HT1080 (cell line): ENCODE measurements around the gene ARID3B. TPM values are rescaled to one million over a fixed set of nuclear protein-coding genes. Genes with fewer than 3 reads are reported as not detected.
A peak's percentile ranks its signal among the peaks of the same experiment; 100 is the strongest.
"Not testable (repeated sequence)": the region's sequence is repeated elsewhere in the genome, so short reads cannot be mapped to it uniquely, and the experiment has no call there.

ENCODE experiments used
- DNase-seq: peaks from one replicate; pipeline ENCODE4 v3.0.0-alpha.2; 2015; ENCODE audit warnings: low read depth
- total RNA-seq: library from RNA; depleted of rRNA; stranded (reverse); fragments of >200 nt; shearing (Covaris generic); gene quantifications from 2 replicates; pipeline ENCODE4 v1.2.3, GENCODE V29; 2014

ARID3B gene
- total RNA-seq, 1 experiment from 2014 or later = 4.9 TPM

GRCh38 chr15:74618841-74619596, 78.0 kb downstream of the ARID3B start:
- no peak for DNase-seq

DNA sequence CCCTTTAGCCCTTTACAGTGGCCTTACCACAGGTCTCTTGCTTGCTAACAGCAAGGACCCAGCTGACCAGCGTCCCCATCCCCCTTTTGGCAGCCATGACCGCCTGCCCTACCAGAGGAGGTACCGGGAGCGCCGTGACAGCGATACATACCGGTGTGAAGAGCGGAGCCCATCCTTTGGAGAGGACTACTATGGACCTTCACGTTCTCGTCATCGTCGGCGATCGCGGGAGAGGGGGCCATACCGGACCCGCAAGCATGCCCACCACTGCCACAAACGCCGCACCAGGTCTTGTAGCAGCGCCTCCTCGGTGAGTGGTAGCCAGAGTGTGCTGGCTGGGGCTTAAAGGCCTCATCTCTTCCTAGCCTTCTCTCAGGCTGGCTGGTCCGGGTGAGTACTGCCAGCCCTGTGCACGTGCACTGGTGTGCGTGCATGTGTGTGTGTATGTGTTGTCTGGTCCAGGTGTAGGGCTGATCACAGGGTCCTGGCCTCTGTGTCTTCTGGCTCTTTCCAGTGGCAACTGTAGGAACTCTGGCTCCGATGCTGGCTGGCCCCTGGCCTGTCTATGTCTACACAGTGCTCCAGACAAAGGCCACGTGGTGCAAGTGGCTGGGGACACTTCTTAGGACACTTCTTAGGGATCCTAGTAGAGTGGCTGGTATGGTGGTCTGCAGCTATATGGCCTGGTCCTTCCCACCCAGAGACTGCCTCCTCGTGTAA, 79.1 kb downstream of the ARID3B start:
- DNase-seq = no peak

- DNase-seq = peak; percentile 69
These were observed 79.9 kb downstream of the ARID3B start for GRCh38 chr15:74620636-74621545.

DNA sequence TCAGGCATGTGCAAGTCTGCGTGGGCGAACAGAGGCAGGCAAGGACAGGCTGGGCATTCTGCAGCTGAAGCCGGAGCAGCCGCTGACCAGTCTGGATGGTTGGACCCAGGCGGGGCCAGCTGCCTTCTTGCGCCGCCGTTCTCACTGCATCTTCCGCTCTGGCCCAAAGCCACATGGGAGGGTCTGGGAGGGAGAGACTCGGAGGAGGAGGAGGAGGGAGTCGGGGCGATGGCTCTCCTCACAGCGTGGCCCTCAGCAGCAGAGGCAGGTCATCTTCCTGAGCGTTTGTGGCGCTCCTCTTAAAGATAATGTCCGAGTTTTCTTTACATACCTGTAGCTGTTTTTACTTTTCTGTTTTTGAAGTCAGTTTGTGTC, 80.5 kb downstream of the ARID3B start:
- DNase-seq = no peak

- DNase-seq = no peak
These were observed 80.9 kb downstream of the ARID3B start for GRCh38 chr15:74621936-74622335.

GRCh38 chr15:74622758-74623157, 81.7 kb downstream of the ARID3B start:
- DNase-seq = no peak

DNA sequence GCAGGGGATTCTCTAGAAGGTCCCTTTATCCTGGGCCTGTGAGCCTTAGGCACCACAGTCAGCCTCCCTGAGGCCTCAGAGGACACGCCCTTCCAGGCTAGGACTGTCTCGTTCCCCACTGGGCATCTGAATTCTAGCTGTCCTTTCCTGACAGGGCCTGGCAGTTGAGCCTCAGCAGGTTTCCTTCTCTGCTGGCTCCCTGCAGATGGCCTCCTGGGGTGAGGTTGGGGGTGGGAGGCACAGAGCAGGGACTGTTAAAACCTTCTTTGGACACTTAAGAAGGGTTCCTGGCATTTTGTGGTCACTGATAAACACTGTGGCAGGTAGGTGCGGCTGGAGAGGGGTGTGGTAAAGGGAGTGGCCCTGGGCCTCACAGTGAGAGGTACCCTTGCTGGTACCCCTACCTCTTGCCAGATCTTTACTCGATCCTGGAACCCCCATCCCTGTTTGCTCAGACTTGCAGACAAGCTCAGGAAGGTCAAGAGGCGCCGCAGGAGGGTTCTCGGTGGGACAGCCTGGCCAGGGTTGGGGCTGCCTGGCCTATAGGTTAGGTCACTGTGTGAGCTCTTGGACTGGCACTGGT, 83.1 kb downstream of the ARID3B start:
- no peak for DNase-seq

DNA sequence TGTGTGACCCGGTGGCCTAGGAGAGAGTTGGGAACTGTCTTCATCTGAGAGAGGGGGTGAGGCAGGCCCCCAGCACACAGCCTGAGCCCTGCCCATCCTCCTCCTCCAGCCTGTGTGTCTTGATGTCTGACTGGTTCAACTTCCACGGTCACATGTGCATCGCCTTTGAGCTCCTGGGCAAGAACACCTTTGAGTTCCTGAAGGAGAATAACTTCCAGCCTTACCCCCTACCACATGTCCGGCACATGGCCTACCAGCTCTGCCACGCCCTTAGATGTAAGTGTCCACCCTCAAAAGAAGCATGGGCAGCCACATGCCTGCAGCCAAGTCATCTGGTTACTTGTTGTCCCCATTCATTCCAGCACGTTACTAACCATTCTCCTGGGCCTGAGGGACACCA, 84.7 kb downstream of the ARID3B start:
- DNase-seq = no peak

DNA sequence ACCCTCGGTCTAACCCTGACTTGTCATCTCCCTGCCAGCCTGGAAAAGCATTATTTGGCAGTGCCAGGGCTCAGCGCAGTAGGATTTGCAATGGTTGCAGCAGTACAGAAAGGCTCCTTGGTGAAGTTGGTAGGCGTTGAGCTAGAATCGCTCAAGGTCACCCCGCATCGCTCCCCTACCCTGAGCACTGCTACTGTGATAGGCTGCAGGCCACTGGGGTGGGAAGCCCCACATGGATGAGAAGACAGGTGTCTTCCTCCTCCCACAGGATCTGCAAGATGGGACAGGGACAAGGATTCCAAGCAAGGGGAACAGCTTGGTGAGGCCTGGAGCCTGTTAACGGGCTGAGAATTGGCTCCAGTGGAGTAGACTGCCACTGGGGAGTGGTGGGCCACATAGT, 85.3 kb downstream of the ARID3B start:
- DNase-seq = no peak

DNA sequence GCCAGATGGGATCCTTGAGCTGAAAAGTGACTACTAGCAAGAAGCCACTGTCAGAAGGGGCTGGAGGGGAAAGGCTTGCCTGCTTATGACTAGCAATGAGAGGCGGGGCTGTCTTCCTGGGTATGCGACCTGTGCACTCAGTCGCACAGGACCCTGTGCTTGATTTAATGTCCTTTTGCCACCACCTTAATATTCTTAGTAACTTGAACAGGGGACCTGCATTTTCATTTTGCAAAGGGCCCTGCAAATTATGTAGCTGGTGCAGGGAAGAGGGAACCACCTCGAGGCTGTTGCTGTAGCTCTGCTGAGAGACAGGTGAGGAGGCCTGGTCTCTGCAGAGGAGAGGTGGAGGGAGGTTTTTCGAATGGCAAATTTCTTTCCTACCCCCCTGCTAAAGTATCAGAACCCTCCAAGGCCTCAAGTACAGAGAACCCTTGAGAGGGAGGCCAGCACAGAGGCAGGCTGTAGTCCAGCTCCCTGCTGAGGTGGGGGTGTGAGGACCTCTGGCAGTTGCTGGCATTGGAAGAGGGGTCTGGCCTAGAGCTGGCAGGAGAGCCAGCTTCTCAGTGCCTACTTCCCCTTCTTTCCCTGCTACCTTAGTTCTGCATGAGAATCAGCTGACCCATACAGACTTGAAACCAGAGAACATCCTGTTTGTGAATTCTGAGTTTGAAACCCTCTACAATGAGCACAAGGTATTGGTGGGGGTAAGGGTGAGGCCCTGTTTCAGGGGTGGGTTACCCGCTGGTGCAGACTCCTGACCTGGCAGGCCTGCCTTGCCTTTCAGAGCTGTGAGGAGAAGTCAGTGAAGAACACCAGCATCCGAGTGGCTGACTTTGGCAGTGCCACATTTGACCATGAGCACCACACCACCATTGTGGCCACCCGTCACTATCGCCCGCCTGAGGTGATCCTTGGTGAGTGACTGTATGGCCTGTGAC, 86.0 kb downstream of the ARID3B start:
- no peak for DNase-seq

DNA sequence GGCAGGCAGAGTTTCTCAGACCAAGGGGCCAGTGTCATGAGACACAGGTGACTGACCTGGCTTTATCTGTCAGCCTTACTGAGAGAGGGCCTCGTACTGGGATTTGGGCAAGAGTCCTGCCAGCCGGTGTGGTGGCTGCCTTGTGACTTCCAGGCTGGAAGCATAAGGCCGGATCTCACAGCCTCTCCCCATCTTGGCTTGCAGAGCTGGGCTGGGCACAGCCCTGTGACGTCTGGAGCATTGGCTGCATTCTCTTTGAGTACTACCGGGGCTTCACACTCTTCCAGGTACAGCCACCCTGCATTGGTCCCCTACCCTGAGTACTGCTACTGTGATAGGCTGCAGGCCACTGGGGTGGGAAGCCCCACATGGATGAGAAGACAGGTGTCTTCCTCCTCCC, 86.7 kb downstream of the ARID3B start:
- no peak for DNase-seq

DNA sequence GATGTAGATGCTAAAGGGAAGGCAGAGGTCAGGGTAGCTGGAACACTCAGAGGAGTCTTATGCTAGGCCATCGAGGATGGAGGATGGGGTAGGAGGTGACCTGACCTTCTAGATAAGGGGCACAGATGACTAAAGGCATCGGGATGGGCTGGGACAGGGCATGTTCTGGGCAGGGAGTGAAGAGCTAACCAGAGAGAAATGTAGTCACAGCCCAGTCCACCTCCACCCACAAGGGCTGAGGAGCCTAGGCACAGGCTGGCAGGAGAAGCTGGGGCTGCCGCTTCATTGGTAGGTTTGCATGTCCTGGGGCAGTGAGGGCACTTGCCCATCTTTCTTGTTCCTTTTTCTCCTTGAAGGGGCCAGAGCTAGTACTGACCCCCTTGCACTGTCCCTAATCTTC, 87.2 kb downstream of the ARID3B start:
- no peak for DNase-seq

DNA sequence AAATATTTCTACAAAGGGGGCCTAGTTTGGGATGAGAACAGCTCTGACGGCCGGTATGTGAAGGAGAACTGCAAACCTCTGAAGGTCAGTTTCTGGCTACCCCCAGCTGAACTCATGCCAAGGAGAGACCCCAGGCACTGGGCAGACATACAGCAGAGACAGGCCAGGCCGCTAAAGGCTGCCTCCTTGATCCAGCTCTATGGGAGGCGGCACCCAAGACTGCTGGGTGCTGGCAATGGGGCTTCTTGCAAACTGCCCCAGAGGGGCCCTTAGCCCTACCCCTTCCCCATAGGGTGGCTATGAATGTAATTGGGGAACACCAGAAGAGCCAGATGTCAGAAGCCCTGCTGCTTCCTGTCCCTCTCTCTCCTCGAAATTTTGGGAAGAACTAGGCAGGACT, 87.9 kb downstream of the ARID3B start:
- no peak for DNase-seq

DNA sequence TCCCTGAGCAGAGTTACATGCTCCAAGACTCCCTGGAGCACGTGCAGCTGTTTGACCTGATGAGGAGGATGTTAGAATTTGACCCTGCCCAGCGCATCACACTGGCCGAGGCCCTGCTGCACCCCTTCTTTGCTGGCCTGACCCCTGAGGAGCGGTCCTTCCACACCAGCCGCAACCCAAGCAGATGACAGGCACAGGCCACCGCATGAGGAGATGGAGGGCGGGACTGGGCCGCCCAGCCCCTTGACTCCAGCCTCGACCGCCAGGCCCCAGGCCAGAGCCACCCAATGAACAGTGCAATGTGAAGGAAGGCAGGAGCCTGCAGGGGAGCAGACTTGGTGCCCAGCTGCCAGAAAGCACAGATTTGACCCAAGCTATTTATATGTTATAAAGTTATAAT, 88.7 kb downstream of the ARID3B start:
- DNase-seq = not testable (repeated sequence)

GRCh38 chr15:74630284-74631086, 89.5 kb downstream of the ARID3B start:
- DNase-seq = no peak

- no peak for DNase-seq
These were observed 90.0 kb downstream of the ARID3B start for GRCh38 chr15:74631087-74631385.

DNA sequence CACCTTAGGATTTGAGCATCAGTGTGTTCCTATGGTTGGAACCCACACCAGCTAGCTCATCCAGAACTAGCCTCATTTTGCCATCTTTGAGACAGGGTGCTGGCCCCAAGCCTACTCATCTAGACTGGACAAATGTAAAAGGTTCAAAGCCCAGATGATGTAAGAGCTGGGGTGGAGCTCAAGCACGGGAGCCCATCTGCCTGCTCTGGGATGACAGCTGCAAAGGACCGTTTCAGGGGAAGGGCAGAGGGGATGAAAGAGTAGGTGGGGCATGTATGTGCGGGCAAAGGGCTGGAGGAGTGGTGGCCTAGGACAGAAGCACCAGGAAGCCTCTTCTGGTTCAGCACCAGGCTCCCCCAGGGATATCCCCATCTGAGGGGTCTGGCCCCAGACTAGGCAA, 90.4 kb downstream of the ARID3B start:
- DNase-seq = no peak

GRCh38 chr15:74631935-74632560, 91.0 kb downstream of the ARID3B start:
- peak; percentile 41 for DNase-seq

- DNase-seq = no peak
These were observed 91.6 kb downstream of the ARID3B start for GRCh38 chr15:74632601-74633000.
